SW480 (cell line): ENCODE data around the gene TMEM87B.

Experiments
- DNase-seq: peaks from one replicate; pipeline ENCODE4 v3.0.0-alpha.2; 2016; ENCODE audit warnings: low spot score

TMEM87B gene

DNA sequence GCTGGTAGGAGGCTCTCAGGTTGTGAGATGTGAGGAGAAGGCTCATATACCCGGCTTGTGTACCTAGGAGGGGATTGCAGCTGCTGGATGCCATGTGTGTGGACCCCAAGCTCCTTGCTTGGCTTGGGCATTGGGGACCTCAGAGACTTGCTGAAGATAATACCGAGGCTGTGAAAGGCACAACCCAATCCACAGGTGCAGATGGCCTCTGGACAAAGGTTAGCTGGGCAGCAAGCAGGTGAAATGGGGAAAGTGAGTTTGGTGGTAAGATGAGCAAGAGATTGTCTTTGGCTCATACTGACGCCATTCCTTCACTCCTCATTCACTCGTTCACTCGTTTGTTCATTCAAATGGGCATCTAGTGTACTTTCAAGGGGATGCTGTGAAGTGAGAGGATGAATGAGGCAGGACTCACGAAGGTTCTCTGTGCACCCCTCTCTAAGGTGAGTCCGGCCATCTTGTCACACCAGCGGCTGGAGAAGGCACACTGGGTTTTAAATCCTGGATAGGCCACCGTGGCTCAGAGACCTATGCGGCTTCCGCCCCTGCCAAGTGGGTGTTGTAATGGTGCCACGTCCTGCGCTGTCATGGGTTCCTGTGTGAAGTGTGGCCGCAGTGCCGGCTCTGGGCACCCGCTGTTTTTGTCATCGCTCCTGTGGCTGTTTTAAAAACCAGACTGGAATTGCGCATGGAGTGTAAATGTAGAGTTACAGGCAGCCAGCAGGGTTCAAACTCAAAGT lies 96.8 kb downstream of the TMEM87B start:
- no peak for DNase-seq

GRCh38 chr2:112152476-112153178 lies 97.6 kb downstream of the TMEM87B start:
- no peak for DNase-seq

DNA sequence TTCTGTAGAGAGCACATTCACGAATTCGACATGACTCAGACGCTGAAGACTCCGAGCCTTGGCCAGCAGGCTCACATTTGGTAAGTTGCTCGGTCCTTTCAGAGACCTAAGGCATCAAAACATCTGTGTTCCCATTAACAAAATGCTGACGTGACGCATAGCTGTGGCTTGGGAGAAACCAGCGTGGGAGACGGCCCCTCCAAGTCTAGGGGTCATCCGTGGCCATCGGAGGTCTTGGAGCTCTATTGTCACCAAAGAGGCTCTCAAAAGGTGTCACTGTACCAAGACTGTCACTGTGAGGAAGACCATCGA lies 98.1 kb downstream of the TMEM87B start:
- DNase-seq = no peak

- DNase-seq = no peak
These were observed 98.4 kb downstream of the TMEM87B start for GRCh38 chr2:112153501-112153900.

- DNase-seq = no peak
These were observed 99.4 kb downstream of the TMEM87B start for GRCh38 chr2:112154246-112155117.

DNA sequence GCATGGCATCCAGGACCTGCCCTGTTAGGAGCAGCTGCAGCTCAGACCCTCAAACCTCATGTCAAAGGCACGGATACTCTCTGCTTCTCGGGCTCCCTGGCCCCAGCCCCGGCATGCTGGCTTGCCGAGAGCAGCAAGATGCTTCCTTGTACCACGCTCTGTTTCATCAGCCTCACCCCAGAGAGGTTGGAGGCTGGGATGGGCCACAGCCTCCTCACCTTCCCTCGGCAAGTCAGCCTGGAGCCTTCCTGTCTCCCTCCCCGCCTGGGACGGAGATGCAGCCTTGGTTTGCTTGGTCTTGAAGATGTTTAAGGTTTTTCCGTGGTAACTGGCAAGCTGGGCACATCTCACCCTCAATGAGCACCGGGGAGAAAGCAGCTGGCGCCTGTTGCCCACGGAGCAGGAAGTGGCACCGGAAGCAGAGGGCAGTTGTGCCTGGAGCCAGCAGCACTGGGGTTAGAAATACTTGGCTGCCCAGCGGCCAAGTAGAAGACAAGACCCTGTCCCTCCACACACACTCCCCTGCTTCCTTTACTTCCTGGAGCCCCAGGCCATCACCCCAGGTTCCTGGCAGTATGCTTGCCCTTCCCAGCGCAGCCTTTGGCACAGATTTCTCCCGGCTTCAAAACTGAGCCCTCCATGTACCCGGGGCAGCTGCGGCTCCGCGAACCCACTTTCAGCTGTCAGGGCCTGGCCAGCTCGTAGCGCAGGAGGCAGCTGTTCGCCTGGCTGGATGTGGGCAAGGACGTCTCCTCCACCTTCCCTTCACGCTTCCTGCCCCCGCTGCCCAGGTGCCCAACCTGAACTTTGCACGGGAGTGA lies 100.5 kb downstream of the TMEM87B start:
- no peak for DNase-seq

GRCh38 chr2:112156152-112156986 lies 101.3 kb downstream of the TMEM87B start:
- peak; percentile 66 for DNase-seq

DNA sequence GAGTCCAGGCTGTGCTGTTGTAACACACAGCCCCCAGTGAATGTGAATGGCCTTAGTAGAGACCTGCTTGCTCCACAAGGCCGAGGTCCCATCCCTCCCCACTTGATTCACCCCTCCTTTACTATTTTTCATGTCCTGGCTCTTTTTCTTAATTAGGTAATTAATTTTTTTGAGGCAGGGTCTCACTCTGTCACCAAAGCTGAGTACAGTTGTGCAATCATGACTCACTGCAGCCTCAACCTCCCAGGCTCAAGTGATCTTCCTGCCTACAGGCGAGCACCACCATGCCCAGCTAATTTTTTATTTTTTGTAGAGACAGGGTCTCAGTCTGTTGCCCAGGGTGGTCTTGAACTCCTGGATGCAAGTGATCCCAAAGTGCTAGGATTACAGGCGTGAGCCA lies 102.4 kb downstream of the TMEM87B start:
- DNase-seq = no peak

GRCh38 chr2:112159454-112159921 lies 104.4 kb downstream of the TMEM87B start:
- no peak for DNase-seq

GRCh38 chr2:112160283-112161250 lies 105.5 kb downstream of the TMEM87B start:
- DNase-seq = no peak

DNA sequence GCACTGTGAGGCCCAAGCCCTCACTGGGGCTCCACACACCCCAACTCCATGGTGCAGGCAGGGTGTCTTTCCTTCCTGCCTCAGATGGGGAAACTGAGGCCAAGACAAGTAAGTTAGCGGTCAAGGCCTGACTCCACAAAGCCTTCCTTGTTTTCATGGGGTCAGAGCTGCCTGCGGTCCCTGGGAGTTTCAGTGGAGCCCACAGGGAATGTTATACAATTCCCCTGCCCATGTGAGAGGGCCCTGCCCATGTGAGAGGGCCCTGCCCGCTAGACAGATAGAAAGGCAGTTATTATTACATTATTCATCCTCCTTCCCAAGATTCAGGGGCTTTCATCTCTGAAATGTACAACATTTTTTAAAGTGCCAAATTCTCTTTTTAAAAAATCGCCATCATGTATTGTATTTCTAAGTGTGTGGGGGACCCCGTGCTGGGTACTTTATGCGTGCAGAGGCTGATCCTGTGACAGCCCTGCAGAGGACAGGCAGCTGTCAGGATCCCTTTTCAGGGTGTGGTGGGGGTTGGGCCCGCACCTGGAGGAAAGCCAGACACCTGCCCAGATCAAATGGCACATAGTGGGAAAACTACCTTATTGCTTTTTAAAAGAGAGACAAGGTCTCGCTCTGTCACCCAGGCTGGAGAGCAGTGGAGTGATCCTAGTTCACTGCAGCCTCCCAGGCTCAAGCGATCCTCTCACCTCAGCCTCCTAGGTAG lies 106.5 kb downstream of the TMEM87B start:
- DNase-seq = no peak

DNA sequence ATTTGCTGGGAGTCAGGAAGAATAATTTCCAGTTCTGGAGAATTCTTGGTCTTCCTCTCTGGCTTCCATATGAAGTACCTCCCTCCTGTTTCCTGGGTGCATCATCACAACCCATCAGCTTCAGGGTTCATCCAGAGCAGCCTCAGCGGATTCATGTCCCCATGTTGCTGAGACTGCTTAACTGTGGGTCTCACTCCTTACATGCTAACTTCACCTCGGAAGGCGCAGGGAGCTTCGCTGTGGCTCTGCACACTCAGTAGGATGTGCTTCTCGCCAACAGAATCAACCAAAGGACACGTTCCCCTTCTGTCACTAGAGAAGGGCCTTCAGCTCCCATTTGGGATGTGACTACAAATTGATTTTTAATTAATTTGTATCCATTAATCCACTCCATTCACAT lies 107.3 kb downstream of the TMEM87B start:
- DNase-seq = no peak

DNA sequence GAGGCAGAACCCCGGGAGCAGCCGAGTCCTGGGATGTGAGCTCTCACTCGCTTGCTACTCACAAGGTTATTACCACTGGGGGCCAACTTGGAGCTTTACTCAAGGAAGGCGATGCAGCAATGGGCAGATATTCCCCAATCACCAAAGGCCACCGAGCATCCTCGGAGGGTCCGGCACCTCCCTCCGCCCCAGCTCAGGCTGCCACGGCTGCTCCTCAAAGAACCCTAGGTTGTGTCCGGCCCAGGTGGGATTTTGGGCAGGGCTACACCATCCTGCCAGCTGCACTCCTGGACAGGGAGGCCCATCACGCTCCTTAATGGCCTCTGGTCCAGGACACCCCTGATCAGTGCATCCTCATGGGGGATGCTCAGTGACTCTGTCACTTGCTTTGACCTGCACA lies 107.9 kb downstream of the TMEM87B start:
- no peak for DNase-seq

DNA sequence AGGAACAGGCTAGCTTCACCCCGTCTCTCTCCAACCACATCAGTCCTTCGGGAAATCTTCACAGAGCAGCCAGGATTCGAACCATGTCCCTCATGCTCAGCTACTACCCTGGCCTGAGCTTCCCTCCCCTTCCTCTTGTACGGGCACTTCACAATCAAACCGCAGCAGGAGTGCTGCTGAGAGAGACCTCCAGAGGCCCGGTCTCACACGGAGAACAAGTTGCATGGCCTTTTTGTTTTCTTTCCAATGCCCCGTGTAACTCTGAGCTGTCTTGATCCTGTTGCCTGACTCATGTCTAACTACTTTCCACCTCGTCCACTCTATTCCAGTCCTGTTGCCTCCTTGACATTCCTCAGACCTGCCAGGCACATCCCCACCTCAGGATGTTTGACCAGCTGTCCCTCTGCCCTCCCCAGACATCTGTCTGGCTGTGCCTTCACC lies 108.5 kb downstream of the TMEM87B start:
- no peak for DNase-seq

DNA sequence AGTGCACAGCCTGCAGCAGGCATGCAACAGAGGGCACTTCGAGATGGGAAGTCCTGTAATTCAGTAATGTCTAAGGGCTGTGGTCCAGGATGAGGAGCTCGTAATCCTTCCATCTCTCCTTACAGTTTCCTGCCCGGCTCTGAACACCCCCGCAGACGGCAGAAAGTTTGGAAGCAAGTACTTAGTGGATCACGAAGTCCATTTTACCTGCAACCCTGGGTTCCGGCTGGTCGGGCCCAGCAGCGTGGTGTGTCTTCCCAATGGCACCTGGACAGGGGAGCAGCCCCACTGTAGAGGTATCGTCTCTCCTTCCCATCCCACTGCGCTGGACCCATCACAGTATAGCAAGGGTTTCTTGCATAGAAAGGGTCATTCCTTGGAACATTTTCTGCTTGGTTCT lies 109.8 kb downstream of the TMEM87B start:
- no peak for DNase-seq

DNA sequence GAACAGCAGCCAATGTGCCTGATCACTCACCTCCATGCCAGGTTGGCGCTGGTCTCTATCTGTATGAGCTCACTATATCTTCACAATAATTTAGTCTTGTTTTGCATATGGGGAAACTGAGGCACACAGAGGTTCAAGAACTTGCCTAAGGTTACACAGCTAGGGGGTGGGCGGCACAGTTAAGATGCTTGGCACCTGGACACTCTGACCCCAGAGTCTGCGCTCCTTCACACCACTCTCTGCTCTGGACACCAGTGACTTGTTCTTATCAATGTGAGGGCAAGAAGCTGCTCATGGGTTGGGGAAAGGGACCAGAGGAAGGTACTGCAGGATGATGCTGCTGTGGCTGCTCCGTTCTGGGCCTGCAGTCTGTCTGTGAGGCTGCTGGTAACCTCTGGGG lies 110.2 kb downstream of the TMEM87B start:
- DNase-seq = no peak

DNA sequence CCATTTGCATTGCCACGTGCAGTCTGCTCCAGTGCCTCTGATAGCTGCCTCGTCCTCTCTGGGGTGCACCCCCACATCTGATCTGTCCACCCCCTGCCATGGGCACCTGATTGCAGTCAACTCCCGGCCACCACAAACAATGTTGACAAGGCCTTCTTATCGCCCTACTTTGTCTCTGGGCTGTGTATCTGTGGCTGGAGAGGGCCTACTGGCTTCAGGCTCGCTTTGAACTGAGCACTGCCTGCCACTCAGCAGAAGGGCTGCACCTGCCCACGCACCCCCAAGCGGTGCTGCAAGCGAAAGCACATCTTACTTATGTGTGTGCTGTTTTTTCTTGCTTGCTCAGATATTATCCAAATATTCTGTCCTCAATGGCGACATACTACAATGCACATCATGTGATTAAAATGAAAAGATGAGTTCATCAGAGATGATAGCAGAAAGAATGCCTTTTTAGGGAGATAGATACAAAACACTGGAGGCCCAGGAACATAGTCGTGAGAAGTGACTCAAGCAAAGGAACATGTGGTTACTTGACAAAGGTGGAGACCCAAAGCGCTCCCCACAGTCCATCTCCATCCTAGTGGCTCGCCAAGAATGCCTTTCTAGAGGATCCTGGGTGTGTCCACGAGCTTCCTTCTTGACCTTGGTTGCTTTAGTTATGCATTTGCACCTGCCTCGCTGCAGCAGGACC lies 111.9 kb downstream of the TMEM87B start:
- no peak for DNase-seq

DNA sequence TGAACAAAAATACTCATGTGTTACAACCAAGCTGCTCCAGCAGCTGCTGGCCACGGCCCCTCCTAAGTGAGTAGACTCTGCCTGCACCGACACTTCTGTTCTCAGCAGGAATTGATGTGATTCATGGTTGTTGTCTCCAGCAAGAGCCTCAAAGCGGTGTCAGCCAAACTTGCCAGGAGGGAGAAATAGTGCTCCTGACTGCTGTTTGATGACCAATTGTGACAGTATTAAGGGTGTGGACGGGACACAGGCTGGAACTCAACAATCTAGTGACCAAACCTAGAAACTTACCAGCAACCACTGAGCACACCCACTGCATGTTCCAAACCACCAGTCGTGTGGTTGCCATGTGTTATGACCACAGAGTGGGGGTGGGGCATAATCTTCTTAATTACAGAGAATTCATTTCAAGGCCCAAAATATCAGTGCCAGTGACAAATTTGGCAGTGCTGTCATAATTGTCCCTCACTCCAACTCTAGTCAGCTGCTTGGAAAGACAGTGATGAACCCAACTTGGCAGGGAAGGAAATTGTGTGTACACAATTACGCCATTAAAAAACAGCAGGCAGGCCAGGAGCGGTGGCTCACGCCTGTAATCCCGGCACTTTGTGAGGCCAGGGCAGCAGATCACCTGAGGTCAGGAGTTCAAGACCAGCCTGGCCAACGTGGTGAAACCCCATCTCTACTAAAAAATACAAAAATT lies 113.5 kb downstream of the TMEM87B start:
- peak; percentile 16 for DNase-seq
